SK-N-SH (cell line): ENCODE data around the gene GPR12. TPM values are rescaled to one million over a fixed set of nuclear protein-coding genes. Genes with fewer than 3 reads are reported as not detected.

ENCODE experiments used
- CTCF ChIA-PET: fragments of 300-600, 350-600 bp; formaldehyde crosslinking; extraction: SDS; loops from one replicate; lab custom pipeline; 2021; lab: Yijun Ruan, JAX
- POLR2A ChIA-PET: fragments of 350-600 bp; sonication (Branson Sonifier 250); formaldehyde crosslinking; extraction: SDS; loops from one replicate; lab custom pipeline; 2020; ENCODE audit warnings: antibody characterized with exemption, inconsistent platforms; lab: Yijun Ruan, JAX
- DNase-seq: peaks from one replicate; pipeline ENCODE4 v3.0.0; 2012
- H2AFZ ChIP-seq: fragments of 200-600 bp; sonication (generic); 2 replicates; pipeline ENCODE4 v1.8.1; 2016; ENCODE audit warnings: antibody characterized with exemption, mild to moderate bottlenecking, low read depth
- H3F3A ChIP-seq: fragments of 200-600 bp; sonication (generic); replicated peaks from 2 replicates; pipeline ENCODE3; 2016; ENCODE audit warnings: antibody characterized with exemption, mild to moderate bottlenecking; ENCODE audit not compliant: insufficient read depth
- H3K27ac ChIP-seq, 2 experiments: fragments of 200-500 bp in 1 of 2; fragments of 200-600 bp in 1 of 2; sonication (Bioruptor generic) in 1 of 2; sonication (generic), shearing (Covaris generic) in 1 of 2; 2 replicates each; pipeline versions ENCODE4 v1.5.1 to v1.6.1; 2014 to 2016; ENCODE audit warnings: low read depth in 2 of 2, inconsistent platforms in 1 of 2, low read length in 1 of 2, mild to moderate bottlenecking in 1 of 2, mixed read lengths in 1 of 2
- H3K27me3 ChIP-seq: fragments of 200-600 bp; sonication (generic), shearing (Covaris generic); 2 replicates; pipeline ENCODE4 v1.6.1; 2016; ENCODE audit warnings: mixed run types; ENCODE audit not compliant: insufficient read depth
- H3K36me3 ChIP-seq, 2 experiments: fragments of 200-500 bp in 1 of 2; fragments of 200-600 bp in 1 of 2; sonication (Bioruptor generic) in 1 of 2; sonication (generic) in 1 of 2; replicated peaks in 1 of 2; 2 replicates each; pipeline versions ENCODE3 to v1.5.1; 2014 to 2016; ENCODE audit warnings: low read length in 1 of 2, mild to moderate bottlenecking in 1 of 2; ENCODE audit not compliant: insufficient read depth in 2 of 2, control insufficient read depth in 1 of 2
- H3K4me1 ChIP-seq, 2 experiments: fragments of 200-500 bp in 1 of 2; fragments of 200-600 bp in 1 of 2; sonication (Bioruptor generic) in 1 of 2; sonication (generic), shearing (Covaris generic) in 1 of 2; 2 replicates each; pipeline versions ENCODE4 v1.5.1 to v1.6.1; 2014 to 2016; ENCODE audit warnings: low read depth in 1 of 2, low read length in 1 of 2, mixed run types in 1 of 2; ENCODE audit not compliant: insufficient read depth in 2 of 2, control insufficient read depth in 1 of 2
- H3K4me2 ChIP-seq: fragments of 200-600 bp; sonication (generic), shearing (Covaris generic); 2 replicates; pipeline ENCODE4 v1.6.1; 2017; ENCODE audit warnings: mixed run types
- H3K4me3 ChIP-seq, 2 experiments: fragments of 200-500 bp in 1 of 2; fragments of 200-600 bp in 1 of 2; sonication (Bioruptor generic) in 1 of 2; sonication (generic), shearing (Covaris generic) in 1 of 2; 2 replicates each; pipeline versions ENCODE4 v1.5.1 to v1.8.1; 2014 to 2016; ENCODE audit warnings: low read depth in 2 of 2, inconsistent platforms in 1 of 2, low read length in 1 of 2, mild to moderate bottlenecking in 1 of 2, mixed read lengths in 1 of 2, moderate library complexity in 1 of 2
- H3K79me2 ChIP-seq: fragments of 200-600 bp; sonication (generic); 2 replicates; pipeline ENCODE4 v1.8.1; 2017; ENCODE audit warnings: mild to moderate bottlenecking; ENCODE audit not compliant: insufficient read depth
- H3K9ac ChIP-seq: fragments of 200-600 bp; sonication (generic); 2 replicates; pipeline ENCODE4 v1.6.1; 2017; ENCODE audit warnings: mixed run types
- H3K9me2 ChIP-seq: fragments of 200-600 bp; sonication (generic); 2 replicates; pipeline ENCODE4 v1.6.1; 2017; ENCODE audit warnings: mixed run types
- H3K9me3 ChIP-seq: fragments of 200-600 bp; sonication (generic); 2 replicates; pipeline ENCODE4 v1.6.1; 2017; ENCODE audit warnings: mixed run types, mild to moderate bottlenecking, moderate library complexity
- H4K20me1 ChIP-seq: fragments of 200-600 bp; sonication (generic); 2 replicates; pipeline ENCODE4 v1.6.1; 2017; ENCODE audit warnings: mild to moderate bottlenecking, mixed run types; ENCODE audit not compliant: insufficient read depth
- ELF1 ChIP-seq: IDR thresholded peaks from 2 replicates; pipeline ENCODE4 v1.4.0; 2012
- FOSL2 ChIP-seq: IDR thresholded peaks from 2 replicates; pipeline ENCODE4 v1.4.0; 2012; ENCODE audit warnings: low read depth, mild to moderate bottlenecking, moderate library complexity, borderline replicate concordance
- JUND ChIP-seq: IDR thresholded peaks from 2 replicates; pipeline ENCODE4 v1.4.0; 2012
- MEF2A ChIP-seq: IDR thresholded peaks from 2 replicates; pipeline ENCODE4 v1.4.0; 2012; ENCODE audit warnings: low read depth, borderline replicate concordance
- MXI1 ChIP-seq: IDR thresholded peaks from 2 replicates; pipeline ENCODE4 v1.6.1; 2012; ENCODE audit warnings: mild to moderate bottlenecking, low read depth, low read length, improper control_type of control experiment
- NFIC ChIP-seq: IDR thresholded peaks from 2 replicates; pipeline ENCODE4 v1.4.0; 2012; ENCODE audit warnings: borderline replicate concordance
- NRF1 ChIP-seq: IDR thresholded peaks from 2 replicates; pipeline ENCODE4 v1.6.1; 2012; ENCODE audit warnings: low read depth, mild to moderate bottlenecking, low read length
- POLR2AphosphoS5 ChIP-seq: IDR thresholded peaks from 2 replicates; pipeline ENCODE4 v1.6.1; 2012; ENCODE audit warnings: low read depth, low read length
- RAD21 ChIP-seq: IDR thresholded peaks from 2 replicates; pipeline ENCODE4 v1.6.1; 2012; ENCODE audit warnings: mild to moderate bottlenecking, low read length
- RFX5 ChIP-seq: IDR thresholded peaks from 2 replicates; pipeline ENCODE4 v1.6.1; 2012; ENCODE audit warnings: mild to moderate bottlenecking, improper control_type of control experiment, low read length
- RXRA ChIP-seq: IDR thresholded peaks from 2 replicates; pipeline ENCODE4 v1.4.0; 2012; ENCODE audit warnings: low read depth, mild to moderate bottlenecking, borderline replicate concordance
- SMC3 ChIP-seq: IDR thresholded peaks from 2 replicates; pipeline ENCODE4 v1.6.1; 2012; ENCODE audit warnings: low read depth, low read length, improper control_type of control experiment
- TEAD4 ChIP-seq: IDR thresholded peaks from 2 replicates; pipeline ENCODE4 v1.4.0; 2012; ENCODE audit warnings: mild to moderate bottlenecking, borderline replicate concordance; ENCODE audit not compliant: insufficient read depth
- YY1 ChIP-seq: IDR thresholded peaks from 2 replicates; pipeline ENCODE4 v1.4.0; 2012; ENCODE audit warnings: low read depth, mild to moderate bottlenecking
- WGBS: methylation state at CpG from one replicate; pipeline ENCODE4 v1.1.6; 2017; ENCODE audit warnings: low lambda C conversion rate; 5-methylcytosine and 5-hydroxymethylcytosine counted together
- polyA plus RNA-seq, 3 experiments: library from polyadenylated mRNA; depleted of rRNA; stranded (reverse); fragments of >200 nt; gene quantifications; 2 replicates each; pipeline ENCODE4 v1.2.3, GENCODE V29; 2012
- TF ChIP-seq, protein P1 (sequence below): fragments of 200-600 bp; sonication (generic); IDR thresholded peaks from 2 replicates; pipeline ENCODE4 v1.6.1; 2017; ENCODE audit warnings: antibody characterized with exemption, mild to moderate bottlenecking, moderate library complexity
- TF ChIP-seq, protein P2 (sequence below): IDR thresholded peaks from 2 replicates; pipeline ENCODE4 v1.6.1; 2012; ENCODE audit warnings: mild to moderate bottlenecking, low read depth, low read length, moderate library complexity
- TF ChIP-seq, protein P3 (sequence below): IDR thresholded peaks from 2 replicates; pipeline ENCODE4 v1.4.0; 2012; ENCODE audit warnings: low read depth, borderline replicate concordance
- TF ChIP-seq, protein P4 (sequence below): fragments of 150-350 bp; IDR thresholded peaks from 2 replicates; pipeline ENCODE4 v1.6.1; 2017; ENCODE audit warnings: antibody characterized with exemption, low read length, low read depth, borderline replicate concordance
- TF ChIP-seq, protein P5 (sequence below): fragments of 150-350 bp; IDR thresholded peaks from 2 replicates; pipeline ENCODE4 v1.6.1; 2016; ENCODE audit warnings: mild to moderate bottlenecking, low read depth, low read length

Gene GPR12
- polyA plus RNA-seq, 1 of the 3 experiments (the other 2 are of a cell fraction), result not detected

DNA sequence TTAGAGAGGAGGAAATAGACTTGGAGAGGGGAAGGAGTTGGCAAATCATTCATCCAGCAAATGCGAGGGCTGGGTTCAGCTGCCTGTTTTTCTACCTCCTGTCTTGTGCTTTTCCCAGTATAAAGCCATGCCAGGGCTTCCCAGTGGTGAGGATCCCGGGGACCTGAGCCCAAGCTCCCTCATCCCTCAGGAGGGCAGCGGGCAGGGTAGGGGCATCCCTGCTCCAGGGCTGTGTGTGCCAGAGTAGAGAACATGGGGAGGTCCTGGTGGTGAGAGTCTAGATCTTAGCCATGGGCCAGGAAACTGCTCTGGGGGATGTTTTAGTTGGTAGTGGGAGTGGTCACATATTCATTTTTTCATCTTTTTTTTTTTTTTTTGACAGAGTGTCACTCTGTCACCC lies 43.6 kb downstream of the GPR12 start:
- H3K79me2 ChIP-seq, result no peaks in the 10 kb centered on the region
- no peaks in the 10 kb centered on the region for H3K9me2 ChIP-seq
- no peaks in the 10 kb centered on the region for H3K36me3 ChIP-seq
- H3K9ac ChIP-seq, result no peak overlapping the region
- H3K4me2 ChIP-seq, result no peak overlapping the region
- no peaks in the 10 kb centered on the region for H3K9me3 ChIP-seq
- no peaks in the 10 kb centered on the region; the same call in 1 of the 2 replicates for H3K27me3 ChIP-seq
- H3K4me1 ChIP-seq, result no peaks in the 10 kb centered on the region; a peak in 1 of 4 replicates
- H3K27ac ChIP-seq, result no peak overlapping the region
- H3K4me3 ChIP-seq, result no peak overlapping the region
- WGBS, result 55% methylated on average over 1 of the region's 3 CpGs
- POLR2A ChIA-PET, result no interaction called here
- TF ChIP-seq MXI1, result no peak
- TF ChIP-seq, protein P1, sequence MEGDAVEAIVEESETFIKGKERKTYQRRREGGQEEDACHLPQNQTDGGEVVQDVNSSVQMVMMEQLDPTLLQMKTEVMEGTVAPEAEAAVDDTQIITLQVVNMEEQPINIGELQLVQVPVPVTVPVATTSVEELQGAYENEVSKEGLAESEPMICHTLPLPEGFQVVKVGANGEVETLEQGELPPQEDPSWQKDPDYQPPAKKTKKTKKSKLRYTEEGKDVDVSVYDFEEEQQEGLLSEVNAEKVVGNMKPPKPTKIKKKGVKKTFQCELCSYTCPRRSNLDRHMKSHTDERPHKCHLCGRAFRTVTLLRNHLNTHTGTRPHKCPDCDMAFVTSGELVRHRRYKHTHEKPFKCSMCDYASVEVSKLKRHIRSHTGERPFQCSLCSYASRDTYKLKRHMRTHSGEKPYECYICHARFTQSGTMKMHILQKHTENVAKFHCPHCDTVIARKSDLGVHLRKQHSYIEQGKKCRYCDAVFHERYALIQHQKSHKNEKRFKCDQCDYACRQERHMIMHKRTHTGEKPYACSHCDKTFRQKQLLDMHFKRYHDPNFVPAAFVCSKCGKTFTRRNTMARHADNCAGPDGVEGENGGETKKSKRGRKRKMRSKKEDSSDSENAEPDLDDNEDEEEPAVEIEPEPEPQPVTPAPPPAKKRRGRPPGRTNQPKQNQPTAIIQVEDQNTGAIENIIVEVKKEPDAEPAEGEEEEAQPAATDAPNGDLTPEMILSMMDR, result no peak
- TF ChIP-seq, protein P2, sequence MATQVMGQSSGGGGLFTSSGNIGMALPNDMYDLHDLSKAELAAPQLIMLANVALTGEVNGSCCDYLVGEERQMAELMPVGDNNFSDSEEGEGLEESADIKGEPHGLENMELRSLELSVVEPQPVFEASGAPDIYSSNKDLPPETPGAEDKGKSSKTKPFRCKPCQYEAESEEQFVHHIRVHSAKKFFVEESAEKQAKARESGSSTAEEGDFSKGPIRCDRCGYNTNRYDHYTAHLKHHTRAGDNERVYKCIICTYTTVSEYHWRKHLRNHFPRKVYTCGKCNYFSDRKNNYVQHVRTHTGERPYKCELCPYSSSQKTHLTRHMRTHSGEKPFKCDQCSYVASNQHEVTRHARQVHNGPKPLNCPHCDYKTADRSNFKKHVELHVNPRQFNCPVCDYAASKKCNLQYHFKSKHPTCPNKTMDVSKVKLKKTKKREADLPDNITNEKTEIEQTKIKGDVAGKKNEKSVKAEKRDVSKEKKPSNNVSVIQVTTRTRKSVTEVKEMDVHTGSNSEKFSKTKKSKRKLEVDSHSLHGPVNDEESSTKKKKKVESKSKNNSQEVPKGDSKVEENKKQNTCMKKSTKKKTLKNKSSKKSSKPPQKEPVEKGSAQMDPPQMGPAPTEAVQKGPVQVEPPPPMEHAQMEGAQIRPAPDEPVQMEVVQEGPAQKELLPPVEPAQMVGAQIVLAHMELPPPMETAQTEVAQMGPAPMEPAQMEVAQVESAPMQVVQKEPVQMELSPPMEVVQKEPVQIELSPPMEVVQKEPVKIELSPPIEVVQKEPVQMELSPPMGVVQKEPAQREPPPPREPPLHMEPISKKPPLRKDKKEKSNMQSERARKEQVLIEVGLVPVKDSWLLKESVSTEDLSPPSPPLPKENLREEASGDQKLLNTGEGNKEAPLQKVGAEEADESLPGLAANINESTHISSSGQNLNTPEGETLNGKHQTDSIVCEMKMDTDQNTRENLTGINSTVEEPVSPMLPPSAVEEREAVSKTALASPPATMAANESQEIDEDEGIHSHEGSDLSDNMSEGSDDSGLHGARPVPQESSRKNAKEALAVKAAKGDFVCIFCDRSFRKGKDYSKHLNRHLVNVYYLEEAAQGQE, result no peak
- no peak for TF ChIP-seq MEF2A
- TF ChIP-seq RFX5, result no peak
- no peak for TF ChIP-seq SMC3
- TF ChIP-seq NRF1, result no peak
- TF ChIP-seq ELF1, result no peak
- TF ChIP-seq, protein P3, sequence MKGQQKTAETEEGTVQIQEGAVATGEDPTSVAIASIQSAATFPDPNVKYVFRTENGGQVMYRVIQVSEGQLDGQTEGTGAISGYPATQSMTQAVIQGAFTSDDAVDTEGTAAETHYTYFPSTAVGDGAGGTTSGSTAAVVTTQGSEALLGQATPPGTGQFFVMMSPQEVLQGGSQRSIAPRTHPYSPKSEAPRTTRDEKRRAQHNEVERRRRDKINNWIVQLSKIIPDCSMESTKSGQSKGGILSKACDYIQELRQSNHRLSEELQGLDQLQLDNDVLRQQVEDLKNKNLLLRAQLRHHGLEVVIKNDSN, result no peak
- TF ChIP-seq, protein P4, sequence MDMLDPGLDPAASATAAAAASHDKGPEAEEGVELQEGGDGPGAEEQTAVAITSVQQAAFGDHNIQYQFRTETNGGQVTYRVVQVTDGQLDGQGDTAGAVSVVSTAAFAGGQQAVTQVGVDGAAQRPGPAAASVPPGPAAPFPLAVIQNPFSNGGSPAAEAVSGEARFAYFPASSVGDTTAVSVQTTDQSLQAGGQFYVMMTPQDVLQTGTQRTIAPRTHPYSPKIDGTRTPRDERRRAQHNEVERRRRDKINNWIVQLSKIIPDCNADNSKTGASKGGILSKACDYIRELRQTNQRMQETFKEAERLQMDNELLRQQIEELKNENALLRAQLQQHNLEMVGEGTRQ, result no peak
- no peak for TF ChIP-seq FOSL2
- no peak for TF ChIP-seq NFIC
- TF ChIP-seq TEAD4, result no peak
- no peak for TF ChIP-seq POLR2AphosphoS5
- TF ChIP-seq, protein P5, sequence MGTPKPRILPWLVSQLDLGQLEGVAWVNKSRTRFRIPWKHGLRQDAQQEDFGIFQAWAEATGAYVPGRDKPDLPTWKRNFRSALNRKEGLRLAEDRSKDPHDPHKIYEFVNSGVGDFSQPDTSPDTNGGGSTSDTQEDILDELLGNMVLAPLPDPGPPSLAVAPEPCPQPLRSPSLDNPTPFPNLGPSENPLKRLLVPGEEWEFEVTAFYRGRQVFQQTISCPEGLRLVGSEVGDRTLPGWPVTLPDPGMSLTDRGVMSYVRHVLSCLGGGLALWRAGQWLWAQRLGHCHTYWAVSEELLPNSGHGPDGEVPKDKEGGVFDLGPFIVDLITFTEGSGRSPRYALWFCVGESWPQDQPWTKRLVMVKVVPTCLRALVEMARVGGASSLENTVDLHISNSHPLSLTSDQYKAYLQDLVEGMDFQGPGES, result no peak
- no peak for TF ChIP-seq RXRA
- no peak for TF ChIP-seq JUND
- TF ChIP-seq YY1, result no peak
- TF ChIP-seq RAD21, result no peak
- TF ChIP-seq, all 33 proteins: peak for 0
- Histone ChIP-seq H2AFZ (no peak overlapping the region), H4K20me1 (no peaks in the 10 kb centered on the region), H3F3A (no peaks in the 10 kb centered on the region)
- CTCF ChIA-PET, result interaction anchor here (2.1 to 5.6 kb wide), 3 partner anchors 10 to 213 kb away, joined by 13 to 41 read pairs (median 32); no protein-coding TSS in a partner anchor
- DNase-seq, result no peak
